ENCODE data around the gene IPO13. TPM values are rescaled to one million over a fixed set of nuclear protein-coding genes. Genes with fewer than 3 reads are reported as not detected.

The IPO13 gene
- total and polyA plus RNA-seq, 3 donors from 2014 or later: 67.3 to 138 (median 77.0) TPM

DNA sequence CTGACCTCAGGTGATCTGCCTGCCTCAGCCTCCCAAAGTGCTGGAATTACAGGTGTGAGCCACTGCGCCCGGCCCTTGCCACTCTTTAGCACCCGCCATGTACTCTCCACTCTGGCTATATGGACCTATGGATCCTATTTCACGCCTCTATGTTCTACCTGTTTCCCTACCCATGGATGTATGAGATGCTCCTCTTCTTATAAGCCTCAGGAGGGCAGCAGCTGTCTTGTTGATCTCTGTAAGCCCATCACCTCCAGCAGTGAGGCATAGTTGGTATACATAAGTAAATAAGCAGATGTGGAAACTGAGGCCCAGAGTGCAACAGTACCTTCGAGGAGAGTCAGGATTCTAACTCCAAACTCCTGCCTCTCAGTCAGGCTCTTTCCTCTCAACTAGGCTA lies 37.9 kb upstream of the IPO13 start:
- Histone ChIP-seq H3K27ac (no peak overlapping the region), H3K4me3 (no peak overlapping the region), H3K36me3 (ENCODE audit: low read depth, missing control alignments) (no peaks in the 10 kb centered on the region), H3K4me1 (peaks cover 12% of the 10 kb centered on the region), H3K9me3 (no peaks in the 10 kb centered on the region), H3K27me3 (no peaks in the 10 kb centered on the region)
- DNase-seq: no peak
- no peak for TF ChIP-seq POLR2A (IDR thresholded peaks at IDR 0.05)
- TF ChIP-seq, protein P1, sequence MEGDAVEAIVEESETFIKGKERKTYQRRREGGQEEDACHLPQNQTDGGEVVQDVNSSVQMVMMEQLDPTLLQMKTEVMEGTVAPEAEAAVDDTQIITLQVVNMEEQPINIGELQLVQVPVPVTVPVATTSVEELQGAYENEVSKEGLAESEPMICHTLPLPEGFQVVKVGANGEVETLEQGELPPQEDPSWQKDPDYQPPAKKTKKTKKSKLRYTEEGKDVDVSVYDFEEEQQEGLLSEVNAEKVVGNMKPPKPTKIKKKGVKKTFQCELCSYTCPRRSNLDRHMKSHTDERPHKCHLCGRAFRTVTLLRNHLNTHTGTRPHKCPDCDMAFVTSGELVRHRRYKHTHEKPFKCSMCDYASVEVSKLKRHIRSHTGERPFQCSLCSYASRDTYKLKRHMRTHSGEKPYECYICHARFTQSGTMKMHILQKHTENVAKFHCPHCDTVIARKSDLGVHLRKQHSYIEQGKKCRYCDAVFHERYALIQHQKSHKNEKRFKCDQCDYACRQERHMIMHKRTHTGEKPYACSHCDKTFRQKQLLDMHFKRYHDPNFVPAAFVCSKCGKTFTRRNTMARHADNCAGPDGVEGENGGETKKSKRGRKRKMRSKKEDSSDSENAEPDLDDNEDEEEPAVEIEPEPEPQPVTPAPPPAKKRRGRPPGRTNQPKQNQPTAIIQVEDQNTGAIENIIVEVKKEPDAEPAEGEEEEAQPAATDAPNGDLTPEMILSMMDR (IDR thresholded peaks at IDR 0.05): no peak
- 95% methylated on average over 5 of the region's 5 CpGs for WGBS, 2 donors
- intact Hi-C loops (cut with DNase I; ENCODE audit: low total_unique reads): no loop called here

DNA sequence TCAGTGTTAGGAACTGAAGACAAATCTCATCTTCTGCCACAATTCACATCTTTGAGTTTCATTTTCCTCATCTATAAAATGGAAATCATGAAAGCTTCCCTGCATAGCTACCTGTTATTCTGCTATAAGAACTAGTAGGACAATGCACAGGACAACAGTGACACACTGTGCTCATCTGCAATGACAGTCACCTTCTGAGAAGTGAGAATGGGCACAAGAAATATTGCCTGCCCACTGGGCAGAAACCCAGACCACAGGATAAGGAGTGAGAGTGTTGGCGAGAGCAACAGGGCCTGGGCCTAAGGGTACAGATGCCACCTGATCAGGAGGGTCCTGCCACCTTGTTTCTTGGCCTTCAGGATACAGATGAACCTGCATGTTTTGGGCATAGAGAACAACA lies 36.4 kb upstream of the IPO13 start:
- Histone ChIP-seq H3K4me1 (peaks cover 12% of the 10 kb centered on the region), H3K27ac (no peak overlapping the region), H3K9me3 (no peaks in the 10 kb centered on the region), H3K36me3 (ENCODE audit: low read depth, missing control alignments) (no peaks in the 10 kb centered on the region), H3K27me3 (no peaks in the 10 kb centered on the region), H3K4me3 (no peak overlapping the region)
- intact Hi-C loops (cut with DNase I; ENCODE audit: low total_unique reads): no loop called here
- 85 to 91% methylated on average over 1 of the region's 1 CpG for WGBS, 2 donors
- DNase-seq: no peak
- no peak for TF ChIP-seq POLR2A (IDR thresholded peaks at IDR 0.05)
- TF ChIP-seq, protein P1 (IDR thresholded peaks at IDR 0.05): no peak

DNA sequence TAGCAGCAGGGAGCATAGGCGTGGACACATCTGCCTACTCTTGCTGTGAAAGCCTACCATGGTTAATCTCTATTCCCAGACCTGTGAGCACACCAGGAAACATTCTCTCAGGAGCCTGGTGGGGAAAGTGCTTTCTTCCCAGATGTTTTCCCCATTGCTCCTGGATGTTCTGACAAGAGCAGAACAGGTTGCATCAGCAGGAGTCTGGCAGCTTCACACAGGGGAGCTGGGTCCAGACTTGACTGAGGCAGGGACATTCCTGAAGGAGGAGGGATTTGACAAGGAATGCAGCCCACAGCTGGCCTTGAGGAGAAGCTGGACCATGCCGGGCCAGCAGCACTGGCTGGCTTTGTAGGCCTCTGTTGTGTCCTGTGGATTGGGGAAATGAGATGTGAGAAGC lies 34.1 kb upstream of the IPO13 start:
- Histone ChIP-seq H3K4me1 (peaks cover 12% of the 10 kb centered on the region), H3K9me3 (no peaks in the 10 kb centered on the region), H3K36me3 (ENCODE audit: low read depth, missing control alignments) (no peaks in the 10 kb centered on the region), H3K4me3 (no peak overlapping the region), H3K27ac (peak overlapping the region in 1 of 2 donors; percentile 15), H3K27me3 (no peaks in the 10 kb centered on the region)
- TF ChIP-seq POLR2A (IDR thresholded peaks at IDR 0.05): no peak
- TF ChIP-seq, protein P1 (IDR thresholded peaks at IDR 0.05): no peak
- intact Hi-C loops (cut with DNase I; ENCODE audit: low total_unique reads): no loop called here
- peak; percentile 52 for DNase-seq
- 47 to 51% methylated on average over 2 of the region's 2 CpGs for WGBS, 2 donors

DNA sequence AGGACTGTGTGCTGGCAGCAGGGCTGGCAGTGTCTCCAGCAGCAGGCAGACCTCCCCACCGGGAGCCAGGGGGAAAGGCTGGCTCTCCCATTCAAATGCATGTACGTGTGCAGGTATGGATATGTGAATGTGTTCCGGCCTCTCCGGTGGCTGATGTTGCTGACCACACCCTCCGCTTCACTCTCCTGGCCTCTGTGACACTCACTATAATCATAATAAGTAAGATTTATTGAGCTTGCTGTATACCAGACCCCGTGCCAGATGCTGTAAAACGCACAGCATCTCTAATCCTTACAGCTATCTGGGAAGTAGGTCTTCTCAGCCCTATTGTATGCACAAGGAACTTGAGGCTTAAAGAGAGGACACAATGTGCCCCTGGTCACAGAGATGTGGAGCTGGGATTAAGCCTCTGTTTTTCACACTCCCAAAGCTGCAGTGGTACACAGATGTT lies 33.7 kb upstream of the IPO13 start:
- no peak for TF ChIP-seq POLR2A (IDR thresholded peaks at IDR 0.05)
- TF ChIP-seq, protein P1 (IDR thresholded peaks at IDR 0.05): no peak
- no peaks in the 10 kb centered on the region for H3K27me3 ChIP-seq
- DNase-seq: no peak
- no peaks in the 10 kb centered on the region for H3K36me3 ChIP-seq (ENCODE audit: low read depth, missing control alignments)
- no peaks in the 10 kb centered on the region for H3K9me3 ChIP-seq
- H3K4me3 ChIP-seq: no peak overlapping the region
- peaks cover 12% of the 10 kb centered on the region for H3K4me1 ChIP-seq
- 56 to 83% methylated on average over 6 to 7 of the region's 7 CpGs for WGBS, 2 donors
- peak overlapping the region in 1 of 2 donors; percentile 68 for H3K27ac ChIP-seq
- intact Hi-C loops (cut with DNase I; ENCODE audit: low total_unique reads): no loop called here

DNA sequence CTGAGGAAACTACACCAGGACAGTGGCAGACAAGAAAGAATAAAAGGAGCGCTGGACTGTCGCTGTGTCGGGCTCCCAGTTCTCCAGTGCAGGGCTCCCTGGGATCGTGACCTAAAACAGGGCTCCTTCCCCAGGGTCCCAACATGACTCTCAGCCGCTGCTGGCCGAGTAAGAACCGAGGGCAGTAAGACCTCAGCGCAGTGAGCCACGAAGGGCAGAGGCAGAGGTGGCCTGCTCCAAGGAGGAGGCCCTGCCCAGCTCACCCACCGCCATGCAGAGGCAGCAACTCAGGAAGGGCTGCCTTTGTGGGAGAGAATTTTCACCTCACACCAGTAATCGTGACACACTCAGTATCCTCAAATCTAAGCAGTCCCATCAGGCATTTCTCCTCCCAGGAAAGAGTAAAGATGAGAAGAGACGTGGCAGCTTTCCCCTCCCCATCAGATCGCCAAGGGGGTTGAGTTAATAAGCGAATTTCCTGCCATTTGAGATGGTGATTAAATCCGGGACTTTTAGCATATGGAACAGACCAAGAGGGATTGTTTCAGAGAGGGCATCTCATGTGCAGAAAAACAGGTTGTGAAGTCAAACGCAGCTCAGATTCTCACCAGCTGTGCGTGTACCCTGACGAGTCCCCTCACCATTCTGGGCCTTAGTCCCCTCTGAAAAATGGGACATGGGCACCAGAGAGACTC lies 32.9 kb upstream of the IPO13 start:
- TF ChIP-seq POLR2A (IDR thresholded peaks at IDR 0.05): no peak
- TF ChIP-seq, protein P1 (IDR thresholded peaks at IDR 0.05): no peak
- intact Hi-C loops (cut with DNase I; ENCODE audit: low total_unique reads): no loop called here
- no peak for DNase-seq
- Histone ChIP-seq H3K4me1 (peaks cover 12% of the 10 kb centered on the region), H3K27me3 (no peaks in the 10 kb centered on the region), H3K27ac (peak overlapping the region in 1 of 2 donors; percentile 68), H3K36me3 (ENCODE audit: low read depth, missing control alignments) (no peaks in the 10 kb centered on the region), H3K4me3 (no peak overlapping the region), H3K9me3 (no peaks in the 10 kb centered on the region)
- WGBS, 2 donors: 72 to 83% methylated on average over 17 to 18 of the region's 18 CpGs
